EL (cell line): Measurements from ENCODE around the gene ADGRL3.
"Not testable (repeated sequence)": the region's sequence is repeated elsewhere in the genome, so short reads cannot be mapped to it uniquely, and the experiment has no call there.

Source experiments
- DNase-seq: peaks from one replicate; pipeline ENCODE4 v3.0.0-alpha.2; 2016

ADGRL3 gene

GRCh38 chr4:61933527-61933926, 733.4 kb downstream of the ADGRL3 start:
- DNase-seq = no peak

DNA sequence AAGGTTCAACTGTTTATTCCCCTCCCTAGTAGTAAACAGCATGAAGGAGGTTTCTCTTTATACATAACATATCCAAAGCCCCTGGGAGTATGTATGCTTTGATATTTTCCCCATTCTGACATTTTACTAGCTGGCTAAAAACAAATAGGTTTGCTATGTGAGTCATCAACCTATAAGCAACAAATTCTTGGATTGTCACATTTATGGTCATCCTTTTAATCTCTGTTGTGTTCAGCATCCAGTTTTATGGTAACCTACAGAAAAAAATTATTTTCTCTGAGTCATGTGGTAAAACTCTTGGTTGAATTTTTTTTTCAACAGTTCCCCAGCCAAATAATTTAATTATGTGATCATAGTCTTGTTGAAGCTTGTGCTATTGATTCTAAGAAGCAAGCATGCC, 734.1 kb downstream of the ADGRL3 start:
- DNase-seq = no peak

DNA sequence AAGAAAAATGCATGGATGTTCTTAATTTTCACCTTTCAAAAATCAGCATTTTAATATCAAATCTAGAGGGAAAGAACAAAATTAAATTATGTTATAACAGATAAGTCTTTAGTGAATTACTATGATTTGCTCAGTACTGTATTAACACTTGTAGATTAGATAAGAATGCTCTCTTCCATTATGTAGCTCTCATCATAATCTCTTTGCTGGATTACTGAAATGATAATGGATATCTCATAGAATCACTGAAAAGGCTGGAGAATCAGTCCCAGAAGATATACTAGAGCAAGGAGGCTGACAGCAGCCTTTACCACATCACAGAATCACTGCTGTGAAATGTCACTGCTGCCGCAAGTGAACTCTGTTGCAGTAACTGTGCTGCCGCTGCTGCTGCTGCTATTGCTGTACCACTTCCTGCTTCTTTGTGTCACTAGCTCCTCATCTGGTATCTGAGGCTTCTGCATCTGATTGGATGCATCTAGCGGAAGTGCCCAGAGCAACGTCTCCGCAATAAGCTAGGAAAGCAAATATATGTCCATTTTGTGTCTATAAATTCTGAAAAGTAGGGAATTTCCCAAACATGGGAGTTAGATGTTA, 738.2 kb downstream of the ADGRL3 start:
- no peak for DNase-seq

- DNase-seq = no peak
Measured at GRCh38 chr4:61950625-61951024, 750.5 kb downstream of the ADGRL3 start.

DNA sequence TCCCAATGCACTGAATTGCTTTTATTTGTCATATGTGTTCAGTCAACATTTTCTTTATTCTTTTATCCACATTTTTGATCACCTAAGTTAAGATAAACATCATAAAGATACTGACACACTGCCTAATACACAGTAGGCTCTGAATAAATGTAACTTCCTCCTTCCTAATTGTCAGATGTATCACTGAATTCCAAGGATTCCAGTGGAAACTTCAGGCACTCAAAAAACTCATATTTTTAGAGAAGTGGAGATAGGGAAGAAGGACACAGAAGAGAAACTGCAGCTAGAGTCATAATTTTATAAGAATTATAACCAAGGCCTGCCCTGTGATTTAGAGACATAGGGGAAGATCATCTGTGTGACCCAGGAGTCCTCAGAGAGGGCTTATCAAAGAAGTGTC, 753.3 kb downstream of the ADGRL3 start:
- DNase-seq = no peak

DNA sequence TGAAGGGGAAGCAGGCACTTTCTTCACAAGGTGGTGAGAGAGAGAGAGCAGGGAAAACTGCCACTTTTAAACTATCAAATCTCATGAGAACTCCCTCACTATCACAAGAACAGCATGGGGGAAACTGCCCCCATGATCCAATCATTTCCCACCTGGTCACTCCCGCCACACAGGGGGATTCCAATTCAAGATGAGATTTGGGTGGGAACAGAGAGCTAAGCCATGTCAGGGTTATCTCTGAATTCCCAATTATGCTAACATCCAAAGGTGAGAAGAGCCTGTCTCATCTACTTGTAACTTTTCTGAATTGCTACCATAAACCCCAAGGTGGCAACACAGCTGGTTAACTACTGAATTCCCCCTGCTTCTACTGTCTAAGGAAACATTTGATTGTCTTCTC, 758.5 kb downstream of the ADGRL3 start:
- no peak for DNase-seq

GRCh38 chr4:61959087-61959486, 759.0 kb downstream of the ADGRL3 start:
- no peak for DNase-seq

DNA sequence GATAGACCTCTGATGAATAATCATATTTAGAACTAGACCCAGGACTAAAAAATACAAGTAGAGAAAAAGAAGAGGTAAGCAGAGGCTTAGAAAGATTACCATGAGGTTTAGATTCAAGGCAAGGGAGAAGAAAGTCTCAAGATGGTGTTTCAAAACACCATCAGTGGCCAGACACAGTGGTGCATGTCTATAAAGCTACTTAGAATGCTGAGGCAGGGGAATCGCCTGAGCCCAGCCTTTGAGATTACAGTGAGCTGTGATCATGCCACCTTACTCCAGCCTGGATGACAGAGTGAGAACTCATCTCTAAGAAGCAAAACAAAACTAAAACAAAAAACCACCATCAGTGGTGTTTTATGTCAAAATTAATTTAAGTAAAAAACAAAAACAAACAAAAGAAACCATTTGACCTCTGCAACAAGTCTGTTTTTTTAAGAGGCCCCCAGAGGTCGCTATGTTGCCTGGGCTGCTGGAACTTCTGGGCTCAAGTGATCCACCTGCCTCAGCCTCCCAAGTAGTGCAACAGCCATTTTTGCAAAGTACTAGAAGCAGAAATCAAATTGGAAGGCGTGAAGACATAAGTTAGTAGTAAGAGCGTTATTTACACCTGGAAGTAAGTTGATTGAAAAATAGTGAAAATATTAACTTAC, 784.3 kb downstream of the ADGRL3 start:
- DNase-seq = no peak

- no peak for DNase-seq
Measured at GRCh38 chr4:61985426-61985825, 785.3 kb downstream of the ADGRL3 start.

DNA sequence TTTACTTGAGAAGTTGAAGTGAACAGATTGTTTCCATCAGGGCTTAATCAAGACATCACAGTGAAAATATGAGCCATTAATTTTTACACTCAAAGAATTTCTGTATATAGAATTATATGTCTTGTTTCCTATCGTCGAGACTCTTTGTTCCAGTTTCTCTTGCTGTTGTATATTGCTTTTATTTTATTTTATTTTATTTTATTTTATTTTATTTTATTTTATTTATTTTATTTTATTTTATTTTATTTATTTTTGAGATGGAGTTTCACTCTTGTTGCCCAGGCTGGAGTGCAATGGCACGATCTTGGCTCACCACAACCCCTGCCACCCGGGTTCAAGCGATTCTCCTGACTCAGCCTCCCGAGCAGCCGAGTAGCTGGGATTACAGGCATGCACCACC, 786.8 kb downstream of the ADGRL3 start:
- DNase-seq = not testable (repeated sequence)

DNA sequence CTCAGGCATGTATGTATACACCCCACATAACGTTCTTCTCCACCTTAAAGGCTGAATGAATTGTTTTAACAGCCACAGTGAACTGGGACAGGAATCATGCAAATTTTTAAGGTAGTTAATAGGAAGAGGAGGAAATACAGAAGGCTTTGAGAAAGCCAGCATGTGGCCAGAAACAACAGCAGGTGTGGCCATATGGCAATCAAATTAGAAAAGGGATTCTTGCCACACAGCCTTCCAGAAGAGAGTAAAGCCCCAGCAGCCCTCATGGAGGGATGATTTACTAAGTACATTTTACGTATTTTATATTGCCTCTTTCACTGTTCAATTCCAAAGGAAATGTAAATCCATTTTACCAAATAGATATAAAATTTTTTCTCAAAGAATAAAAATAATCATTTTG, 792.2 kb downstream of the ADGRL3 start:
- DNase-seq = no peak

GRCh38 chr4:61994036-61994435, 793.9 kb downstream of the ADGRL3 start:
- no peak for DNase-seq

DNA sequence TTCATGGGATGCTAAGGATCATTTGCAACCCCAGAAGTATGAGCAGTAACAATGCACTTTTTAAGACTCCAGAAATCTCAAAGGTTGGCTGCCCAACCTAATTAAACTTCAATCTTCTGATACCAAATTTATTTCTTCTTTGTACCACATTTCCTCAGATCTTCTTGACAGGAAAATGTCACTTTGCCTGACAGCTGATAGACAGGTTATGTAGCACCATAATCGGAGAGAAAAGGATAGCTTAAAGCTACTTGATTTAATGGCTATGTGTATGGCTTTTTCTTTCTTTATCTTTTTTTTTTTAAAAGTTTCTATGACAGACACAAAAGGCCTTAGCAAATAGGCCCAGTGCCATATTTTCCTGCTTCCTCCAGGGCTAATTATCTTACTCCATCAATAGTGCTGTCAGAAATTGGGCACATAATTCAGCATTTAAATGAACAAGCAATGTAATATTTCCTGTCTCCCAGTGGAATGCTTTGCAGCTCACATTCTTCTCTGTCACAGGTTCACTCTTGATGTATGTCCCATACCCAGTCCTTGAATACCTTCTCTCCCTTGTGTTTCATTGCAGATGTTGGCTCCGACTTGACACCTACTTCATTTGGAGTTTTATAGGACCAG, 795.7 kb downstream of the ADGRL3 start:
- DNase-seq = no peak

DNA sequence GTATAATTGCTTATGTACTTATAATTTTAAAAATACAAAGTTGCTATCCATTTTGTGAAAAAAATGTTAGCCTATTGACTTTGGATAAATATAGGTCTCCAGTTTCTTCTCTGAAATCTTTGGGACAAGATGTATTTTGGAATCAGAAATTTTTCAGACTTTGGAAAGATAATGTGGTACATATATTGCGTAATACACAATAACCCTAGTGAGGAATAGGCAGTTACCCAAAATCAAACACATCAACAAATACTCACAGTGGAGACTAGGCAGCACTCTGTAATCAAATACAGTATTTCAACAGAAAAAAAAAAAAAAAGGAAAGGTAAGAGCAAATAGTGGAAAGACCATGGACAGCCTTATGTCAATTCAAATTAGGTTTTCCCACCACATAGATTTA, 796.8 kb downstream of the ADGRL3 start:
- no peak for DNase-seq

GRCh38 chr4:61997831-61998230, 797.7 kb downstream of the ADGRL3 start:
- no peak for DNase-seq

DNA sequence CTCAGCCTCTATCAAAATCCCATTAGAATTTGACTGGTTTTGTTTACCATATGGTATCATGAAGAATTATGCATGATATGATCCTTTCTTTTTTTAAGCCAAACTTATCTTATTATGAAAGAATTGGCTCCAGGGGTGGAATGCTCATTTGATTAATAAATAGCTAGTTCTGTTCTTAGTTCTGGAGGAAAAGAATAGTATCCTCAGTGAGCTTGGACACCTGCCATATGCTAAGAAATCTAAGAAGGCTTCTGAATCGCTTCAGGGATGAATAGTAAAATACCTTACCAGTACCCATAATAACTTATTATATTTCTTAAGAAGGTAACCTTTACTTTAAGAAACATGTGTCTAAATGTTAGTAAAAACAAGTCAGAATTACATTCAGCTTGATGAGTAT, 803.6 kb downstream of the ADGRL3 start:
- no peak for DNase-seq

- DNase-seq = no peak
Measured at GRCh38 chr4:62004881-62005280, 804.8 kb downstream of the ADGRL3 start.

DNA sequence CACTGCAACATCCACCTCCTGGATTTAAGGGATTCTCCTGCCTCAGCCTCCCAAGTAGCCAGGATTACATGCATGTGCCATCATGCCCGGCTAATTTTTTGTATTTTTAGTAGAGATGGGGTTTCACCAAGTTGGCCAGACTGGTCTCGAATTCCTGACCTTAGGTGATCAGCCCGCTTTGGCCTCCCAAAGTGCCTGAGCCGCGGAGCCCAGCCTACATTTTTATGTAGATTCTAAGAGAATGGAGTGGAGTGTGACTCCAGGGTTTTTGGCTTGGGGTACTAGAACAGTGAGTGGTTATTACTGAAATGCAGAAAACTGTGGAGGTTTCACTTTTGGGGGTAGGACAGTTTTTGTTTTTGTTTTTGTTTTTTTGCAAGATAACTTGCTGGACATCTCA, 806.0 kb downstream of the ADGRL3 start:
- DNase-seq = no peak

DNA sequence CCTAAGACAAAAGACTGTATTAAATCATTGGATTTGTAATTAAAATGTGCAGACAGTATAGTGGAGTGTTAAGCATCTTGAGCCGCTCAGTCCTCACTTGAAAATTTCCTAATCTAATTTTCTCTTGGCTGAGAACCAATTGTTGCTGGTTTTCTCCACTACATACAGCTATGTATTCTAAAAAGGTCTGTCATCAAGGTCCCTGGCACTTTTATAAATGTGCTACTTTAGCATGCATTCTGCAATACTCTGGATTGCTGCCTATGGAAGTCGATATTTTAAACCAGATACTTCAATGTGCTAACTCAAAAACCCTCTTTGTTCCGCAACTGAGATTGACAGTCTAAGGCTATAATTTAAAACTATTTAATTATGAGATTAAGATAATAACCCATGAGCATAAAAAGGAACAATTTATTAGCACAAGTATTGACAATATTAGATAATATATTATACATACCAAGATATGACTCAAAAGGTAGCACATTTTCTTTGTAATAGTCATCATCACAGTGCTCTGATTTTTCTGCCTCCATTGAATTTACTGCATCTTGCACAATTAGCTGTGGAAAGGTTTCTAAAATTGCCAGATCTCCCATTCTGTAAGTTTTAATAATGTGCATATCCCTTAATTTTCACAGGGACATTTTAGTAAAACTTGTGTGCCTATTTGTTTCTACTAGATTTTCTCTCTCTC, 815.1 kb downstream of the ADGRL3 start:
- DNase-seq = no peak

GRCh38 chr4:62018537-62018936, 818.4 kb downstream of the ADGRL3 start:
- DNase-seq = no peak

GRCh38 chr4:62023633-62024032, 823.5 kb downstream of the ADGRL3 start:
- no peak for DNase-seq

DNA sequence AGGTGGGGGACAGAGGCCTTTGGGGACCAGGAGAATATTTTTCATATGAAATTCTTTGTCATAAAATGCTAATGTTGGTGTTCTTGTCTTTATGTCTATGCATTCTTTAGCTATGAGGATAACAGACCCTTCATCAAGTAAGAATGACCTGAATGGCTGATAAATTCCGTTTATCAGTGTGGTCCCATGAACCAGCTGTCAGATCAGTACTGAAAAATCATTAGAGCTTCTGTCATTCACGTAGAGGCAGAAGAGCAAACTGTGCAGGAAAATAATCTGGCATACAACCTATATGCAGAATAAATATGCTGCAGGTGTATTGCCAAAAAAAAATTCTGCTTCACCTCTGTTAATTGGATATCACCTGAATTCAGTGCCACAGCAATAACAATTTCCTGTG, 828.6 kb downstream of the ADGRL3 start:
- no peak for DNase-seq

DNA sequence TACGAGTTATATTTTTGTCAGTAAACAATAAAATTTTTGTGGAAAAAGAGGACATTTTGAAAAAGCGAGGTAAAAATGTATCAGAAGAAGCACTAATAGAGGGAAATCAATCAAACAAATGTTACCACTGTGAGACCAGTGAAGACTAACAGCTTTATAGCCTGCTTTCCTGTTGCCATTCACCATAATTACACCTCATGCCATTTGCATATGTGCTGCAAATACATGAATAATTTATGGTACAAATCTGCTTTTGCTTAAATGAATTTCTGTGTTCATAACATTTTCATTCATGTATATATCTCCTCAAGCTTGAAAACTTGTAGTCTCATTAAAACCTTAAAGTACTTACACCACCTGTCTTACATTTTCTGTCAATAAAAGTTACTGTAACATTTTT, 830.8 kb downstream of the ADGRL3 start:
- DNase-seq = no peak

DNA sequence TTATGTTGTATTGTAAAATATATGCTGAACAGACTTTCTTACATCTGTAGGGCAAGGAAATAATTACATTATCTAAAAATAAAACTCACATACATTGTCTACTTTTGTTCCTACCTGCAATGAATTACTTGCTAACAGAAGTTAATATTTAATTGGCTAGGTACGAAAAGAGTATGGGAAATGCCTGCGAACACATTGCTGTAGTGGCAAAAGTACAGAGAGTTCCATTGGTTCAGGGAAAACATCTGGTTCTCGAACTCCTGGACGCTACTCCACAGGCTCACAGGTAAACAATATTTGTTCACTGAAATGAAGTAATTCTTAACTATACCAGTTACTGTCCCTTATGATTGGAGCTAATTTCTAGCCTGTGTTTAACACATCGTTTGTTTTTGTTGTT, 837.4 kb downstream of the ADGRL3 start:
- no peak for DNase-seq
